ENCODE results near the gene NUP210.

DNA sequence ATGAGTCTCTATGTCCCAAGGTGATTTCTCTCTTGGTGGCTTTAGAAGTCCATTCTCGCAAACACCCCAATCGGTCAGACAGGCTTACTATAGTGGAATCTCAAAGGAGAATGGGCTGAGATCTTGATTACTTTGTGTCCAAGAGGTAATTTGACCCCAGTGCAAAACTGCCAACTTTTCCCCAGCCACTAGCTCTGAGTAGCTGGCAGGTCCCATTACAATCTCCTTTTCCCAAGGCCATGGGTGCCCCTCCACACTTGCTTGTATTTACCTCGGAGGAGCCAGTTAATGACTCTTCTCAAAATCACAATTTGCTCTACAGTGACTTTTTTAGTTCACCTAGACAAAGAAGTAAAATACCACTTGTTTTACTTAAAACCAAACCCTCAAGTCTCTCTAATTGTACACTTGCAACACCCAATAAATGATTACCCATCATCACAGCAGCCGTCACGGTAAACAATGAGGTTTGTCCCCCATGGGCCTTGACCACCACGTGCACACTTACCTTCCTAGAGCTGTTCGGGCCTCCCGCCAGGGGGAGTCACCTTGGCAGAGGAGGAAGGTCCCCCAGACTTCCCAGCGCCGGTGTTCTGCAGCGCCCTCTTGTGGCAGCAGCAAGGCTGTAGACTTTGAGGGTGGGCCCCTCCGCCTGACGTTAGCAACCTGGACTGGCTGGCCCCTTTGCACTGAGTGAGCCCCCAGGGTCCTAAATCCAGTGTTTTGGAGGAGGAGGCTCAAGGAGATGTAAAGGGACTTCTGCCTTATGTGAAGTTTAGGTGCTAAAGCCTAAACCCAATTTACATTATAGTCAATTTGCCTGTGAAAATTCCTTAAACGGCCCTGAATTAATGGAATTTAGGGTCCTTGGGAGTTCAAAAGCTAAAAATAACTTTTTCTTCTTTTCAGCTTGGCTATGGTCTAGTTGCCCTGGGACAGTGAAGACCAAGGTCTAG is 41.3 kb upstream of the NUP210 start:
- TF ChIP-seq, protein P1, sequence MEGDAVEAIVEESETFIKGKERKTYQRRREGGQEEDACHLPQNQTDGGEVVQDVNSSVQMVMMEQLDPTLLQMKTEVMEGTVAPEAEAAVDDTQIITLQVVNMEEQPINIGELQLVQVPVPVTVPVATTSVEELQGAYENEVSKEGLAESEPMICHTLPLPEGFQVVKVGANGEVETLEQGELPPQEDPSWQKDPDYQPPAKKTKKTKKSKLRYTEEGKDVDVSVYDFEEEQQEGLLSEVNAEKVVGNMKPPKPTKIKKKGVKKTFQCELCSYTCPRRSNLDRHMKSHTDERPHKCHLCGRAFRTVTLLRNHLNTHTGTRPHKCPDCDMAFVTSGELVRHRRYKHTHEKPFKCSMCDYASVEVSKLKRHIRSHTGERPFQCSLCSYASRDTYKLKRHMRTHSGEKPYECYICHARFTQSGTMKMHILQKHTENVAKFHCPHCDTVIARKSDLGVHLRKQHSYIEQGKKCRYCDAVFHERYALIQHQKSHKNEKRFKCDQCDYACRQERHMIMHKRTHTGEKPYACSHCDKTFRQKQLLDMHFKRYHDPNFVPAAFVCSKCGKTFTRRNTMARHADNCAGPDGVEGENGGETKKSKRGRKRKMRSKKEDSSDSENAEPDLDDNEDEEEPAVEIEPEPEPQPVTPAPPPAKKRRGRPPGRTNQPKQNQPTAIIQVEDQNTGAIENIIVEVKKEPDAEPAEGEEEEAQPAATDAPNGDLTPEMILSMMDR (IDR thresholded peaks at IDR 0.05; ENCODE audit: borderline replicate concordance, extremely low read depth, low read length, poor library complexity, severe bottlenecking) = peak; percentile 94
- no peak for TF ChIP-seq EZH2 (IDR thresholded peaks at IDR 0.05; ENCODE audit: borderline replicate concordance, low read depth, low read length, severe bottlenecking)
